ENCODE data around the gene CCDC146.

DNA sequence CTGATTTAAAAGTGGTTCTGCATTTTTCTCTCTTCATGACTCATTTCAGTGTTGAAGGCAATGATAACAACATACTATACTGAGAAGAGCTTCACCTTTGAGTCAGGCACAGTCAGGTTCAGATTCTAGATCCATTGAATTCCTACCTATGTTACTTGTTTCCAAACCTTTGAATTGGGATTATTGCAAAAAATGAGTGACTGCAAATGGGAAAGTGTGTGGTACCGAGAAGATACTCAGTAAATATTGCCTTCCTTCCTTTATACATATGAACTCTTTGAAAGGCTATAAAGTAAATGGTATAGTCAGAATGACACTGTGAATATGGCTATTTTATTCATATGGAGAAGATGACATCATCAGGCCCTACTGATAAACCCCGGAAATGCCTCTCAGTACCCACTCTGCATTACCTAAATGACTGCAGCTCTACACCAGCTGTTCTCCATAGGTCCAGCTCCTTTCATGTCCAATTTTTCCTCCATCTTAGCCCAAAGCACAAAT lies 143.9 kb downstream of the CCDC146 start:
- TF ChIP-seq, protein P1, sequence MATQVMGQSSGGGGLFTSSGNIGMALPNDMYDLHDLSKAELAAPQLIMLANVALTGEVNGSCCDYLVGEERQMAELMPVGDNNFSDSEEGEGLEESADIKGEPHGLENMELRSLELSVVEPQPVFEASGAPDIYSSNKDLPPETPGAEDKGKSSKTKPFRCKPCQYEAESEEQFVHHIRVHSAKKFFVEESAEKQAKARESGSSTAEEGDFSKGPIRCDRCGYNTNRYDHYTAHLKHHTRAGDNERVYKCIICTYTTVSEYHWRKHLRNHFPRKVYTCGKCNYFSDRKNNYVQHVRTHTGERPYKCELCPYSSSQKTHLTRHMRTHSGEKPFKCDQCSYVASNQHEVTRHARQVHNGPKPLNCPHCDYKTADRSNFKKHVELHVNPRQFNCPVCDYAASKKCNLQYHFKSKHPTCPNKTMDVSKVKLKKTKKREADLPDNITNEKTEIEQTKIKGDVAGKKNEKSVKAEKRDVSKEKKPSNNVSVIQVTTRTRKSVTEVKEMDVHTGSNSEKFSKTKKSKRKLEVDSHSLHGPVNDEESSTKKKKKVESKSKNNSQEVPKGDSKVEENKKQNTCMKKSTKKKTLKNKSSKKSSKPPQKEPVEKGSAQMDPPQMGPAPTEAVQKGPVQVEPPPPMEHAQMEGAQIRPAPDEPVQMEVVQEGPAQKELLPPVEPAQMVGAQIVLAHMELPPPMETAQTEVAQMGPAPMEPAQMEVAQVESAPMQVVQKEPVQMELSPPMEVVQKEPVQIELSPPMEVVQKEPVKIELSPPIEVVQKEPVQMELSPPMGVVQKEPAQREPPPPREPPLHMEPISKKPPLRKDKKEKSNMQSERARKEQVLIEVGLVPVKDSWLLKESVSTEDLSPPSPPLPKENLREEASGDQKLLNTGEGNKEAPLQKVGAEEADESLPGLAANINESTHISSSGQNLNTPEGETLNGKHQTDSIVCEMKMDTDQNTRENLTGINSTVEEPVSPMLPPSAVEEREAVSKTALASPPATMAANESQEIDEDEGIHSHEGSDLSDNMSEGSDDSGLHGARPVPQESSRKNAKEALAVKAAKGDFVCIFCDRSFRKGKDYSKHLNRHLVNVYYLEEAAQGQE (IDR thresholded peaks at IDR 0.05): no peak
- TF ChIP-seq RAD21 (IDR thresholded peaks at IDR 0.05) (no peak), JUND (IDR thresholded peaks at IDR 0.05) (no peak), YY1 (IDR thresholded peaks at IDR 0.05) (no peak), GABPA (IDR thresholded peaks at IDR 0.05 in 1 of 2, conservative IDR thresholded peaks at IDR 0.05 in 1 of 2) (no peak)
- TF ChIP-seq, protein P2, sequence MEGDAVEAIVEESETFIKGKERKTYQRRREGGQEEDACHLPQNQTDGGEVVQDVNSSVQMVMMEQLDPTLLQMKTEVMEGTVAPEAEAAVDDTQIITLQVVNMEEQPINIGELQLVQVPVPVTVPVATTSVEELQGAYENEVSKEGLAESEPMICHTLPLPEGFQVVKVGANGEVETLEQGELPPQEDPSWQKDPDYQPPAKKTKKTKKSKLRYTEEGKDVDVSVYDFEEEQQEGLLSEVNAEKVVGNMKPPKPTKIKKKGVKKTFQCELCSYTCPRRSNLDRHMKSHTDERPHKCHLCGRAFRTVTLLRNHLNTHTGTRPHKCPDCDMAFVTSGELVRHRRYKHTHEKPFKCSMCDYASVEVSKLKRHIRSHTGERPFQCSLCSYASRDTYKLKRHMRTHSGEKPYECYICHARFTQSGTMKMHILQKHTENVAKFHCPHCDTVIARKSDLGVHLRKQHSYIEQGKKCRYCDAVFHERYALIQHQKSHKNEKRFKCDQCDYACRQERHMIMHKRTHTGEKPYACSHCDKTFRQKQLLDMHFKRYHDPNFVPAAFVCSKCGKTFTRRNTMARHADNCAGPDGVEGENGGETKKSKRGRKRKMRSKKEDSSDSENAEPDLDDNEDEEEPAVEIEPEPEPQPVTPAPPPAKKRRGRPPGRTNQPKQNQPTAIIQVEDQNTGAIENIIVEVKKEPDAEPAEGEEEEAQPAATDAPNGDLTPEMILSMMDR (IDR thresholded peaks at IDR 0.05; ENCODE audit: low read depth, low read length, missing input control): no peak
- TF ChIP-seq, protein P3, sequence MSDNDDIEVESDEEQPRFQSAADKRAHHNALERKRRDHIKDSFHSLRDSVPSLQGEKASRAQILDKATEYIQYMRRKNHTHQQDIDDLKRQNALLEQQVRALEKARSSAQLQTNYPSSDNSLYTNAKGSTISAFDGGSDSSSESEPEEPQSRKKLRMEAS (IDR thresholded peaks at IDR 0.05): no peak
- TF ChIP-seq, protein P4, sequence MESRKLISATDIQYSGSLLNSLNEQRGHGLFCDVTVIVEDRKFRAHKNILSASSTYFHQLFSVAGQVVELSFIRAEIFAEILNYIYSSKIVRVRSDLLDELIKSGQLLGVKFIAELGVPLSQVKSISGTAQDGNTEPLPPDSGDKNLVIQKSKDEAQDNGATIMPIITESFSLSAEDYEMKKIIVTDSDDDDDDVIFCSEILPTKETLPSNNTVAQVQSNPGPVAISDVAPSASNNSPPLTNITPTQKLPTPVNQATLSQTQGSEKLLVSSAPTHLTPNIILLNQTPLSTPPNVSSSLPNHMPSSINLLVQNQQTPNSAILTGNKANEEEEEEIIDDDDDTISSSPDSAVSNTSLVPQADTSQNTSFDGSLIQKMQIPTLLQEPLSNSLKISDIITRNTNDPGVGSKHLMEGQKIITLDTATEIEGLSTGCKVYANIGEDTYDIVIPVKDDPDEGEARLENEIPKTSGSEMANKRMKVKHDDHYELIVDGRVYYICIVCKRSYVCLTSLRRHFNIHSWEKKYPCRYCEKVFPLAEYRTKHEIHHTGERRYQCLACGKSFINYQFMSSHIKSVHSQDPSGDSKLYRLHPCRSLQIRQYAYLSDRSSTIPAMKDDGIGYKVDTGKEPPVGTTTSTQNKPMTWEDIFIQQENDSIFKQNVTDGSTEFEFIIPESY (IDR thresholded peaks at IDR 0.05): no peak
